ENCODE results near the gene FAM120B.

FAM120B gene

GRCh38 chr6:170376386-170377043, 70.0 kb downstream of the FAM120B start:
- Histone ChIP-seq H3K27ac (no peak overlapping the region), H3K9ac (ENCODE audit: insufficient read length) (no peak overlapping the region), H3K4me3 (no peak overlapping the region), H3K36me3 (ENCODE audit: insufficient read depth, low read length) (no peaks in the 10 kb centered on the region), H3K9me3 (ENCODE audit: low read depth, low read length) (no peaks in the 10 kb centered on the region)
- no peak for DNase-seq (ENCODE audit: low read depth, low spot score)
- no peak for TF ChIP-seq POLR2AphosphoS5 (IDR thresholded peaks at IDR 0.05; ENCODE audit: borderline replicate concordance, low read depth, low read length)
- TF ChIP-seq FOXP2 (optimal IDR thresholded peaks at IDR 0.05; ENCODE audit: control extremely low read depth, extremely low read length, insufficient read depth), result no peak
- no peak for TF ChIP-seq EZH2 (IDR thresholded peaks at IDR 0.05)

DNA sequence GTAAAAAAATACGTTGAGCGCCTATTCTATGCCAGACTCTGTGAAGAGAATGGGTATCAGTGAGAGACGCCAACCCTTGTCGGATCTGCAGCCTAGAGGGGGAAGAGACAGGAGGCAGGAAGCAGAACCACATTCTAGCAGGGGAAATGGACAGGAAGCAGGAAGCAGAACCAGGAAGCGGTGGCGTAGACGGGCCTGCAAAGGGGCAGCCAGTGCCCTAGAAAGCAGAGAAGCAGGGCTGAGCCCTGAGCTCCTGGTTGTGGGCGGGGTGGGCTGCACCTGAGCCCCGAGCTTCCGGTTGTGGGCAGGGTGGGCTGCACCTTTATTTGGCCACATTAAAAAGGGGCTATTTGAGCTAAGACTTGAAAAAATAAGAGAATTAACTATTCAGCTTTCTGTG, 71.9 kb downstream of the FAM120B start:
- Histone ChIP-seq H3K36me3 (ENCODE audit: insufficient read depth, low read length) (no peaks in the 10 kb centered on the region), H3K9me3 (ENCODE audit: low read depth, low read length) (no peaks in the 10 kb centered on the region), H3K27ac (no peak overlapping the region), H3K9ac (ENCODE audit: insufficient read length) (no peak overlapping the region), H3K4me3 (no peak overlapping the region)
- no peak for TF ChIP-seq EZH2 (IDR thresholded peaks at IDR 0.05)
- TF ChIP-seq FOXP2 (optimal IDR thresholded peaks at IDR 0.05; ENCODE audit: control extremely low read depth, extremely low read length, insufficient read depth), result no peak
- no peak for TF ChIP-seq POLR2AphosphoS5 (IDR thresholded peaks at IDR 0.05; ENCODE audit: borderline replicate concordance, low read depth, low read length)
- no peak for DNase-seq (ENCODE audit: low read depth, low spot score)

DNA sequence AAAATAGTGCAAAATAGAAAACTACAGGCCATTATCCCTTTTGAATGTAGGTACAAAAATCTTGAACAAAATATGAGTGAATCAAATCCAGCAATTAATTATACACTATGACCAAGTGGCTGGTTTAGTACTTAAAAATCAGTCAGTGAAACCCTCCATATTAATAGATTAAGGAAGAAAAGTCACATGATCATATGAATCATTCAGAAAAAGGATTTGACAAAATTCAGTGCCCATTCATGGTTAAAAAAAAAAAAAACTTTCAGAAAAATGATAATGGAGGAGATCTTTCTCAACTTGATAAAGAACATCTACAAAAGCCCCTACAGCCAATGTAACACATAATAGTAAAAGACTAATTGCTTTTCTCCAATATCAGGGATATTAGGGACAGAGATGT, 75.0 kb downstream of the FAM120B start:
- DNase-seq (ENCODE audit: low read depth, low spot score), result no peak
- Histone ChIP-seq H3K9me3 (ENCODE audit: low read depth, low read length) (no peaks in the 10 kb centered on the region), H3K9ac (ENCODE audit: insufficient read length) (no peak overlapping the region), H3K4me3 (no peak overlapping the region), H3K27ac (no peak overlapping the region), H3K36me3 (ENCODE audit: insufficient read depth, low read length) (no peaks in the 10 kb centered on the region)
- no peak for TF ChIP-seq FOXP2 (optimal IDR thresholded peaks at IDR 0.05; ENCODE audit: control extremely low read depth, extremely low read length, insufficient read depth)
- TF ChIP-seq EZH2 (IDR thresholded peaks at IDR 0.05), result no peak
- TF ChIP-seq POLR2AphosphoS5 (IDR thresholded peaks at IDR 0.05; ENCODE audit: borderline replicate concordance, low read depth, low read length), result no peak

GRCh38 chr6:170383466-170384035, 77.0 kb downstream of the FAM120B start:
- Histone ChIP-seq H3K27ac (no peak overlapping the region), H3K9me3 (ENCODE audit: low read depth, low read length) (no peaks in the 10 kb centered on the region), H3K4me3 (no peak overlapping the region), H3K36me3 (ENCODE audit: insufficient read depth, low read length) (no peaks in the 10 kb centered on the region), H3K9ac (ENCODE audit: insufficient read length) (no peak overlapping the region)
- no peak for DNase-seq (ENCODE audit: low read depth, low spot score)
- TF ChIP-seq POLR2AphosphoS5 (IDR thresholded peaks at IDR 0.05; ENCODE audit: borderline replicate concordance, low read depth, low read length) (no peak), EZH2 (IDR thresholded peaks at IDR 0.05) (no peak), FOXP2 (optimal IDR thresholded peaks at IDR 0.05; ENCODE audit: control extremely low read depth, extremely low read length, insufficient read depth) (no peak)

DNA sequence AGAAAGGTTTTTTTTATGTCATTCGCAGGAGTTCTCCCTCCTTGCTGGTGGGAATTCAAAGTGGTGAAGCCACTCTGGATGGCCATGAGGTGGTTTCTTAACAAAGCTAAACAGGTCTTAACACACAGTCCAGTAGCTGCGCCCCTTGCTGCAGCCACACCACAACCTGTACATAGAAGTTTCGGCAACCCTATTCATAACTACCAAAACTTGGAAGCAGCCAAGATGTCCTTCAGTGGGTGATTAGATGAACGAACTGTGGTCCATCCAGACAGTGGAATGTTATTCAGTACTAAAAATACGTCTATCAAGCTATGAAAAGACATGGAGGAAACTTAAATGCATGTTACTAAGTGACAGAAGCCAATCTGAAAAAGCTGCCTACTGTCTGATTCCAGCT, 78.9 kb downstream of the FAM120B start:
- TF ChIP-seq POLR2AphosphoS5 (IDR thresholded peaks at IDR 0.05; ENCODE audit: borderline replicate concordance, low read depth, low read length) (no peak), EZH2 (IDR thresholded peaks at IDR 0.05) (no peak), FOXP2 (optimal IDR thresholded peaks at IDR 0.05; ENCODE audit: control extremely low read depth, extremely low read length, insufficient read depth) (no peak)
- Histone ChIP-seq H3K4me3 (no peak overlapping the region), H3K9me3 (ENCODE audit: low read depth, low read length) (no peaks in the 10 kb centered on the region), H3K36me3 (ENCODE audit: insufficient read depth, low read length) (peaks cover 5% of the 10 kb centered on the region; the same call in 1 of the 2 replicates), H3K9ac (ENCODE audit: insufficient read length) (no peak overlapping the region), H3K27ac (no peak overlapping the region)
- no peak for DNase-seq (ENCODE audit: low read depth, low spot score)

DNA sequence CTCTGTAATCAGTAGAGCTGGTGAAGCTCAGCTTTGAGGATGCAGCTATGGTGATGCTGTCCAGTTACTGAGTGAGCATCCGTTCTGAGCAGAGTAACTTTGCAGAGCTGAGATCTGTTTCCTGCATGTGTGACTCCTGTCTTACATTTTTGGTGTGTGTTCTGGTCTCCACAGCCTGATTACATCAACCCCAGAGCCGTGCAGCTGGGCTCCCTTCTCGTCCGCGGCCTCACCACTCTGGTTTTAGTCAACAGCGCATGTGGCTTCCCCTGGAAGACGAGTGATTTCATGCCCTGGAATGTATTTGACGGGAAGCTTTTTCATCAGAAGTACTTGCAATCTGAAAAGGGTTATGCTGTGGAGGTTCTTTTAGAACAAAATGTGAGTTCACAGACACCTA, 81.6 kb downstream of the FAM120B start:
- Histone ChIP-seq H3K9ac (ENCODE audit: insufficient read length) (no peak overlapping the region), H3K9me3 (ENCODE audit: low read depth, low read length) (no peaks in the 10 kb centered on the region), H3K4me3 (no peak overlapping the region), H3K27ac (no peak overlapping the region), H3K36me3 (ENCODE audit: insufficient read depth, low read length) (peaks cover 10% of the 10 kb centered on the region; the same call in 1 of the 2 replicates)
- TF ChIP-seq EZH2 (IDR thresholded peaks at IDR 0.05) (no peak), POLR2AphosphoS5 (IDR thresholded peaks at IDR 0.05; ENCODE audit: borderline replicate concordance, low read depth, low read length) (no peak), FOXP2 (optimal IDR thresholded peaks at IDR 0.05; ENCODE audit: control extremely low read depth, extremely low read length, insufficient read depth) (no peak)
- no peak for DNase-seq (ENCODE audit: low read depth, low spot score)

DNA sequence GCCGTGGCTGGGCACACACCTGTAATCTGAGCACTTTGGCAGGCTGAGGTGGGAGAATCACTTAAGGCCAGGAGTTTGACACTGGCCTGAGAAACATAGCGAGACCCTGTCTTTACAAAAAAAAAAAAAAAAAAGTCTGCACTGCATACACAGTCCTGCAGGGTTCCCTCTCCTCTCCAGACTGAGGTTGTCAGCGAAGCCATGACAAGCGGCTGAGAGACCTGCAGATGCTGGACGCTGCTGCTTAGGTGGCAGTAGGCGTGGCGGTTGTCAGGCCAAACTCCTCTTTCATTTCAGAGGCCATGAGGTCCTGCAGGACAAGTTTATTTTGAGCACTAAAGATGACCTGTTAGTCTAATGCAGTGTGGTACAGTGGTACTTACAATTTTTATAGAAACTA, 86.5 kb downstream of the FAM120B start:
- no peak overlapping the region for H3K27ac ChIP-seq
- TF ChIP-seq FOXP2 (optimal IDR thresholded peaks at IDR 0.05; ENCODE audit: control extremely low read depth, extremely low read length, insufficient read depth), result no peak
- TF ChIP-seq EZH2 (IDR thresholded peaks at IDR 0.05), result no peak
- TF ChIP-seq POLR2AphosphoS5 (IDR thresholded peaks at IDR 0.05; ENCODE audit: borderline replicate concordance, low read depth, low read length), result no peak
- H3K4me3 ChIP-seq, result no peak overlapping the region
- H3K9ac ChIP-seq (ENCODE audit: insufficient read length), result no peak overlapping the region
- DNase-seq (ENCODE audit: low read depth, low spot score), result no peak
- H3K36me3 ChIP-seq (ENCODE audit: insufficient read depth, low read length), result peaks cover 46% of the 10 kb centered on the region
- no peaks in the 10 kb centered on the region for H3K9me3 ChIP-seq (ENCODE audit: low read depth, low read length)

DNA sequence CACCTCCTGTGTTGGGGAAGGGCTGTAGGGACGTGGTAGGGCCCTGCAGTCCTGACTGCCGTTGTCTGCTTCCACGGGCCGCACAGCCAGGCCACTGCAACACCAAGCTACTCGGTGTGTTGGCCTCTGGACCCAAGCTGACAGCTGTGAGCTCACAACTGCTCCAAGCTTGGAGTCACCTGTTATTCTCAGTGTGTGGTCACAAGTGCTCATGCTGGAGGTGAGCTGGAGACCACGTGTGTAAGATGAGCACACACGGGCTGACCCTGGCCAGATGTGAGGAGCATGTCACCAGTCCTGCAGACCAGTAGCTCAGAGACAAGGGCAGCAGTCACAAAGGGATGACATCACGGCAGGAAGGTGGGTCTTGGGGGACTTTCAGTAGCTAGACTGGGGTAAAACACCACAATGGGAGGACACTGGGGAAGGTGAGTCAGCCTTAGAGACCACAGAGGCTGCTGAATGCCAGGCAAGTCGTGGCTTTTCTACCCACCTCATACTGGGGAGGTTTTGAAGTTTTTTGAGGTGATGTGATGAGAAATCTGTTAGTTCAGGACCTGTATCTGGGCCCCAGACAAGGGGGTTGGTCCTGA, 87.3 kb downstream of the FAM120B start:
- Histone ChIP-seq H3K36me3 (ENCODE audit: insufficient read depth, low read length) (peaks cover 46% of the 10 kb centered on the region), H3K9ac (ENCODE audit: insufficient read length) (no peak overlapping the region), H3K4me3 (no peak overlapping the region), H3K9me3 (ENCODE audit: low read depth, low read length) (no peaks in the 10 kb centered on the region), H3K27ac (no peak overlapping the region)
- no peak for DNase-seq (ENCODE audit: low read depth, low spot score)
- no peak for TF ChIP-seq FOXP2 (optimal IDR thresholded peaks at IDR 0.05; ENCODE audit: control extremely low read depth, extremely low read length, insufficient read depth)
- TF ChIP-seq POLR2AphosphoS5 (IDR thresholded peaks at IDR 0.05; ENCODE audit: borderline replicate concordance, low read depth, low read length), result no peak
- no peak for TF ChIP-seq EZH2 (IDR thresholded peaks at IDR 0.05)

Data from SK-N-MC (cell line).